ENCODE results near the gene FOXJ3. TPM values are rescaled to one million over a fixed set of nuclear protein-coding genes. Genes with fewer than 3 reads are reported as not detected.

FOXJ3 gene
- total RNA-seq, 1 experiment from 2014 or later, result 51.1 TPM

- no peak for TF ChIP-seq FOSL1 (IDR thresholded peaks at IDR 0.05; ENCODE audit: low read depth)
- TF ChIP-seq SIN3A (IDR thresholded peaks at IDR 0.05; ENCODE audit: low read depth), result no peak
- 0 out of 2 replicates have a peak, but pooled peaks have one; percentile 11 for TF ChIP-seq EGR1 (IDR thresholded peaks at IDR 0.05; ENCODE audit: low read depth)
- TF ChIP-seq, protein P1, sequence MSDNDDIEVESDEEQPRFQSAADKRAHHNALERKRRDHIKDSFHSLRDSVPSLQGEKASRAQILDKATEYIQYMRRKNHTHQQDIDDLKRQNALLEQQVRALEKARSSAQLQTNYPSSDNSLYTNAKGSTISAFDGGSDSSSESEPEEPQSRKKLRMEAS (IDR thresholded peaks at IDR 0.05), result no peak
- peak; percentile 58; the same call in 1 of the 2 replicates for TF ChIP-seq CEBPB (IDR thresholded peaks at IDR 0.05; ENCODE audit: low read depth)
- RAD21 ChIA-PET (ENCODE audit: low non-redundant PET in 1 of 2, low total read pairs in 2 of 2, uncharacterized antibody in 2 of 2, unreplicated experiment in 2 of 2), result no interaction called here
Measured at GRCh38 chr1:42214447-42214871, 120.6 kb downstream of the FOXJ3 start.

DNA sequence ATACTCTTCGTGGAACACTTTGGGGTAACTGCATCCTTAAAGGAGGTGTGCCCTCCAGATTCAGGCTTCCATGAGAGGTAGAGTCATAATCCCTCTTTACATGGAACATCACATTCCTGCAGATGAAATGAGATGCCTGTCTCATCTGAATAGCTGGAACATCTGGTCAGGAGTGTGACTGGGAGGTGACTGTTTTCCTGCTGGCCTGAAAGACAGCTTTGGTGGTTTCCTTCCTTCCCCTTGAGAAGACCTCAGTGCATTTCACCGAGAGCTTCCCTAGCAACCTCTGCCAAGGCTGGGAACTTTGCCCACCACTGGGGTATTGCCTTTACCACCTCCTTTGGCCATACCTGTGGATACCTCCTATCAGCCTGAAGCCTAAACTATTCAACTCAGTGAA lies 123.8 kb downstream of the FOXJ3 start:
- H3K4me2 ChIP-seq (ENCODE audit: low read length), result no peak overlapping the region
- H3K36me3 ChIP-seq (ENCODE audit: control insufficient read depth in 1 of 2, insufficient read depth in 2 of 2, low read length in 2 of 2), result no peaks in the 10 kb centered on the region
- BruUV-seq (replicated peaks), result no TSS peak
- H3K4me3 ChIP-seq (replicated peaks in 1 of 2; ENCODE audit: low read depth in 1 of 2, low read length in 2 of 2), result no peak overlapping the region
- ATAC-seq (no peak), DNase-seq (ENCODE audit: low read depth, low spot score) (no peak)
- no peak overlapping the region for H3K27ac ChIP-seq (ENCODE audit: low read depth, low read length)
- no peaks in the 10 kb centered on the region for H3K27me3 ChIP-seq (ENCODE audit: insufficient read depth, low read length)
- ChIA-PET CTCF (no interaction called here), RAD21 (ENCODE audit: low non-redundant PET in 1 of 2, low total read pairs in 2 of 2, uncharacterized antibody in 2 of 2, unreplicated experiment in 2 of 2) (no interaction called here), POLR2A (no interaction called here)
- H2AFZ ChIP-seq (ENCODE audit: low read depth, low read length, poor library complexity, severe bottlenecking), result no peak overlapping the region
- peaks cover 90% of the 10 kb centered on the region for H3K79me2 ChIP-seq (ENCODE audit: insufficient read depth, low read length)
- H4K20me1 ChIP-seq (ENCODE audit: insufficient read depth), result no peaks in the 10 kb centered on the region
- intact Hi-C loops (cut with micrococcal nuclease), result no loop called here
- H3K9ac ChIP-seq (ENCODE audit: low read length), result no peak overlapping the region
- H3K4me1 ChIP-seq (ENCODE audit: control insufficient read depth in 1 of 2, insufficient read depth in 2 of 2, low read length in 2 of 2), result peaks cover 5 to 13% of the 10 kb centered on the region in 2 experiments; a peak in 2 of 4 replicates
- no peaks in the 10 kb centered on the region for H3K9me3 ChIP-seq (ENCODE audit: control insufficient read depth in 1 of 2, insufficient read depth in 1 of 2, low read depth in 1 of 2, low read length in 2 of 2)
- no peaks in the 10 kb centered on the region for H3K9me2 ChIP-seq (ENCODE audit: insufficient read depth)
- TF ChIP-seq, protein P2, sequence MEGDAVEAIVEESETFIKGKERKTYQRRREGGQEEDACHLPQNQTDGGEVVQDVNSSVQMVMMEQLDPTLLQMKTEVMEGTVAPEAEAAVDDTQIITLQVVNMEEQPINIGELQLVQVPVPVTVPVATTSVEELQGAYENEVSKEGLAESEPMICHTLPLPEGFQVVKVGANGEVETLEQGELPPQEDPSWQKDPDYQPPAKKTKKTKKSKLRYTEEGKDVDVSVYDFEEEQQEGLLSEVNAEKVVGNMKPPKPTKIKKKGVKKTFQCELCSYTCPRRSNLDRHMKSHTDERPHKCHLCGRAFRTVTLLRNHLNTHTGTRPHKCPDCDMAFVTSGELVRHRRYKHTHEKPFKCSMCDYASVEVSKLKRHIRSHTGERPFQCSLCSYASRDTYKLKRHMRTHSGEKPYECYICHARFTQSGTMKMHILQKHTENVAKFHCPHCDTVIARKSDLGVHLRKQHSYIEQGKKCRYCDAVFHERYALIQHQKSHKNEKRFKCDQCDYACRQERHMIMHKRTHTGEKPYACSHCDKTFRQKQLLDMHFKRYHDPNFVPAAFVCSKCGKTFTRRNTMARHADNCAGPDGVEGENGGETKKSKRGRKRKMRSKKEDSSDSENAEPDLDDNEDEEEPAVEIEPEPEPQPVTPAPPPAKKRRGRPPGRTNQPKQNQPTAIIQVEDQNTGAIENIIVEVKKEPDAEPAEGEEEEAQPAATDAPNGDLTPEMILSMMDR (IDR thresholded peaks at IDR 0.05 in 2 of 3, conservative IDR thresholded peaks at IDR 0.05 in 1 of 3; ENCODE audit: borderline replicate concordance in 1 of 3, insufficient read depth in 1 of 3, low read depth in 2 of 3, low read length in 2 of 3), result no peak
- no peak for TF ChIP-seq POLR2AphosphoS5 (IDR thresholded peaks at IDR 0.05; ENCODE audit: low read depth, low read length)
- TF ChIP-seq ZBTB33 (IDR thresholded peaks at IDR 0.05; ENCODE audit: extremely low read depth, insufficient replicate concordance, low read length), result no peak
- TF ChIP-seq YY1 (IDR thresholded peaks at IDR 0.05; ENCODE audit: extremely low read depth, insufficient replicate concordance, low read depth, low read length), result no peak
- no peak for TF ChIP-seq SIN3A (IDR thresholded peaks at IDR 0.05; ENCODE audit: low read depth)
- TF ChIP-seq REST (IDR thresholded peaks at IDR 0.05; ENCODE audit: low read depth), result no peak
- TF ChIP-seq TCF7L2 (IDR thresholded peaks at IDR 0.05; ENCODE audit: borderline replicate concordance, extremely low read depth, insufficient read depth, insufficient read length), result no peak

More at GRCh38 chr1:42214447-42214871, 120.6 kb downstream of the FOXJ3 start:
- no peak for DNase-seq (ENCODE audit: low read depth, low spot score)
- intact Hi-C loops (cut with micrococcal nuclease), result no loop called here
- no peak overlapping the region for H3K9ac ChIP-seq (ENCODE audit: low read length)
- no peaks in the 10 kb centered on the region for H3K9me3 ChIP-seq (ENCODE audit: control insufficient read depth in 1 of 2, insufficient read depth in 1 of 2, low read depth in 1 of 2, low read length in 2 of 2)
- H3K27ac ChIP-seq (ENCODE audit: low read depth, low read length), result no peak overlapping the region
- H2AFZ ChIP-seq (ENCODE audit: low read depth, low read length, poor library complexity, severe bottlenecking), result no peak overlapping the region
- BruUV-seq (replicated peaks), result no TSS peak
- peaks cover 82% of the 10 kb centered on the region for H3K79me2 ChIP-seq (ENCODE audit: insufficient read depth, low read length)
- H3K4me2 ChIP-seq (ENCODE audit: low read length), result no peak overlapping the region
- ChIA-PET CTCF (interaction anchor here (0.6 kb wide), 1 partner anchor 13 kb away, joined by 3 read pairs; no protein-coding TSS in a partner anchor), POLR2A (no interaction called here)
- H3K4me3 ChIP-seq (replicated peaks in 1 of 2; ENCODE audit: low read depth in 1 of 2, low read length in 2 of 2), result no peak overlapping the region
- H3K4me1 ChIP-seq (ENCODE audit: control insufficient read depth in 1 of 2, insufficient read depth in 2 of 2, low read length in 2 of 2), result peaks cover 5 to 25% of the 10 kb centered on the region in 2 experiments; a peak in 3 of 4 replicates
- H4K20me1 ChIP-seq (ENCODE audit: insufficient read depth), result no peaks in the 10 kb centered on the region
- H3K27me3 ChIP-seq (ENCODE audit: insufficient read depth, low read length), result no peaks in the 10 kb centered on the region
- H3K36me3 ChIP-seq (ENCODE audit: control insufficient read depth in 1 of 2, insufficient read depth in 2 of 2, low read length in 2 of 2), result no peaks in the 10 kb centered on the region
- ATAC-seq, result no peak
- H3K9me2 ChIP-seq (ENCODE audit: insufficient read depth), result no peaks in the 10 kb centered on the region
